Measurements from ENCODE around the gene CFAP210.
"Not testable (repeated sequence)": the region's sequence is repeated elsewhere in the genome, so short reads cannot be mapped to it uniquely, and the experiment has no call there.

CFAP210 gene

DNA sequence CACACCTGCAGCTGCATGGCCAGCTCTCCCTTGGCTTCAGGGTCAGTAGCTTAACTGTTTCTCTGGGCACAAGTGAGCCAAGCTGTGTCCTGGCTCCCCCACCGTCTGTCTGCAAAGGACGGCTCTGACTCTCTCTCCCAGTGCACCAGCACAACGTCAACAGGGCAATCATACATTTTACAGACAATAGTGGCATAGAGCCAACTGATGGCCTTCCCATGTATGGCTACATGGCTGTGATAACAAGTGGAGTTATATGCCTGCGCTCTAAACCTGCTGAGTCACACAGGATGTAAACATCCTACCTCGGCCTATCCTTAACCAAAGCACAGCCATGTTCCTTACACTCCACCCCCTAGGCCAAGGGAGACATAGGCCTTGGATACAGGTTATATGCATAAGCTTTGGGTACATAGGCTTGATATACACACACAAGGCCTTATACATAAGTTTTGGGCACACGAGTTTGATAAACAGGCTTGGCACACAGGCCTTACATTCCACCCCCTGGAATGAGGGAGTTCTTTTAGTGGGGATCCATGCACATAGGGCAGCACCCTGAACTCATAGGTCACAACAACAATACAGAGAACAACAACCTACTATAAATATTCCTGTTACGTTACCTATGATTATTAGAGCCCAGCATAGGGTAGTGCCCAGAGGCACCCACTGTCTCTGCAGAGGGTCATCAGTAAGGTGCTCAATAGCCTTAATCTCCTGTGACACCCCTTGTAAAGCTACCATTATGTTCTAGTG lies 17.7 kb upstream of the CFAP210 start:
- DNase-seq = no peak

DNA sequence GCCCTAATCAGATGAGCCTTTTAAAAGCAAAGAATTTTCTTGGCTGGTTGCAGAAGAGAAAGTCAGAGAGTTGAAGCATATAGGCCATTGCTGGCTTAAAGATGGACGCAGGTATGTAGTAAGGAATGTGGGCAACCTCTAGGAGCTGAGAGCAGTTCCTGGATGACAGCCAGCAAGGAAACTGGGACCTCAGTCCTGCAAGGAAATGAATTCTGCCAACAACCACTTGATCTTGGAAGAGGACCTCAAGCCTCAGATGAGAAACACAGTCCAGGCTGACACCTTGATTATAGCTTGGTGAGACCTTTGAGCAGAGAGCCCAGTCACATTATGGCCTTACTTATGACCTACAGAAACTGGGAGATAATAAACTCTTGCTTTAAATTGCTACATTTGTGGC lies 15.8 kb upstream of the CFAP210 start:
- no peak for DNase-seq

DNA sequence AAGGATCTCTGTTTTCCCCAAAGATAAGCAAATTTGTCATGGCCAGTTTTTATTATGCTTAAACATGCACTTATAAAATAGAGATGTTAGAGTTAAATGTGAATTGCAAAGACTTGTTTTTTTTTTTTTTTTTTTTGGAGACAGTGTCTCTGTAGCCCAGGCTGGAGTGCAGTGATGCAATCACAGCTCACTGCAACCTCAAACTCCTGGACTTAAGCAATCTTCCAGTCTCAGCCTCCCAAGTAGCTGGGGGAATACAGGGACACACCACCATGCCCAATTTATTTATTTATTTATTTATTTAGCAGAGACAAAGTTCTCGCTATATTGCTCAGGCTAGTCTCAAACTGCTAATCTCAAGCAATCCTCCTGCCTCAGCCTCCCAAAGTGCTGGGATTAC lies 15.1 kb upstream of the CFAP210 start:
- DNase-seq = no peak

DNA sequence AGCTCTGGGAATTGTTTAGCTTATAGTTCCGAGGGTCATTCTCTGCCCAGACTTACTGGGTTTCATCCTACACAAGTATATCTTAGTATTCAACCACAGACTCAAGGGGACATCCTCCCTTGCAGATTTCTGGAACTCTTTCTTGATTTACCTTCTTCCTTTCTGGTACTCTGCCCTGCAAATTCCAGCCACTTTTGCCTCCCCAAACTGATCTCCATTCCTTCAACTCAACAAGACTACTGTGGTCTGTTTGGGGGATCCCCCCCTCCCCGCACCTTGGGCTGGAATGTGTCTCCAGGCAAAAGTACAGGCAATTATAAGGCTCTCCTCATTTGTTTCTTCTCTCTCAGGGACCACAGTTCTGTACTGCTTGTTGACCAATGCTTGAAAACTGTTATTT lies 13.4 kb upstream of the CFAP210 start:
- DNase-seq = no peak

DNA sequence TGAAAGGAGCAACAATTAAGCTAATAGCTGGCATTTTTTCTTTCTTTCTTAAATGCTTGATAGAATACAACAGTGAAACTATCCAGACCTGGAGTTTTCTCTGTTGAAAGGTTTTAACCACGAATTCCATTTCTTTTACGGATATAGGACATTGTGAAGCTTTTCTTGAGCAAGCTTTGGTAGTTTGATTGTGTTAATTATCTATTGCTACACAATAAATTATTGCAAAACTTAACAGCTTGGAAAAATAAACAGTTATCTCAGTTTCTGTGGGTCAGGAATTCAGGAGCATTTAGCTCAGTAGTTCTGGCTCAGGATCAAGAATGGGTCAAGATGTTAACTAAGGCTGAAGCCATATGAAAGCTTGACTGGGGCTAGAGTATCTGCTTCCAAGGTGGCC lies 11.7 kb upstream of the CFAP210 start:
- no peak for DNase-seq

DNA sequence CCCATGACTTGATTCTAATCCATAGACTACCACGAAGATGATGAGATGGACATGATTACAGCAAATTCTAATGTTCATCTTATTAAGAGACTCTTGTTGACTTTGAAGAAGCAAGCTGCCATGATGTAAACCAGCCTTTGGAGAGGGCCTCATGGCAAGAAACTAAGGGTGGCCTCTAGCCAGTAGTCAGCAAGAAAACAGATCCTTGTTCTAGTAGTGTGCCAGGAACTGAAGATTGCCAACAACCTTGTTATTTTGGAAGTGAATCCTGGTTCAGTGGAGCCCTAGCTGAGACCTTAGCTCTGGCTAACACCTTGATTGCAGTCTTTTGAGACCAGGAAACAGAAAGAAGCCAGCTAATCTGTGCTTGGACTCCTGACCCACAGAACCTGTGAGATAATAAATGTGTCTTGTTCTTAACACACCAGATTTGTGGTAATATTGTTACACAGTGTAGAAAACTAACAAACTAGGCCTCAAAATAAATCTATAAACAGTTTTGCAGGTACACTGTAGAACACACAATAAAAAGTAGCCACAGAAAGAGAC lies 10.0 kb upstream of the CFAP210 start:
- no peak for DNase-seq

DNA sequence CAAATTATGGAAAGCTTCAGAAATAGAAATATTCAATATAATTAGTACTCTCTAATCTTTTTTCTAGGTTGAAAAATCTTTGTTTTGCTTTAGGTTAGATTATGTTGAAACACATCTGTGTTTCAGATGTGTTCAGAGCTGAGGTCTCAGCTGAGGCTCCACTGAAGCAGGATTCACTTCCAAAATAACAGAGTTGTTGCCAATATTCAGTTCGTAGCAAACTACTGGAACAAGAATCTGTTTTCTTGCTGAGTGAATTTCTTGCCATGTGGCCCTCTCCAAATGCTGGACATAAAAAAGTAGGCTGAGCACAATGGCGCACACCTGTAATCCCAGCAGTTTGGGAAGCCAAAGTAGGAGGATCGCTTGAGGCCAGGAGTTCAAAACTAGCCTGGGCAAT lies 8.8 kb upstream of the CFAP210 start:
- no peak for DNase-seq

DNA sequence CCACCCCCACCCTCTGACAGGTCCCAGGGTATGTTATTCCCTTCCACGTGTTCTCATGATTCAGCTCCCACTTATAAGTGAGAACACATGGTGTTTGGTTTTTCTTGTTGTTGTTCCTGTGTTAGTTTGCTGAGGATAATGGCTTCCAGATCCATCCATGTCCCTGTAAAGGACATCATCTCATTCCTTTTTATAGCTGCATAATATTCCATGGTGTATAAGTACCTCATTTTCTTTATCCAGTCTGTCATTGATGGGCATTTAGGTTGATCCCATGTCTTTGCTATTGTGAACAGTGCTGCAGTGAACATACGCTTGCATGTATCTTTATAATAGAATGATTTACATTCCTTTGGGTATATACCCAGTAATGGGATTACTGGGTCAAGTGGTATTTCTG lies 5.0 kb upstream of the CFAP210 start:
- not testable (repeated sequence) for DNase-seq

DNA sequence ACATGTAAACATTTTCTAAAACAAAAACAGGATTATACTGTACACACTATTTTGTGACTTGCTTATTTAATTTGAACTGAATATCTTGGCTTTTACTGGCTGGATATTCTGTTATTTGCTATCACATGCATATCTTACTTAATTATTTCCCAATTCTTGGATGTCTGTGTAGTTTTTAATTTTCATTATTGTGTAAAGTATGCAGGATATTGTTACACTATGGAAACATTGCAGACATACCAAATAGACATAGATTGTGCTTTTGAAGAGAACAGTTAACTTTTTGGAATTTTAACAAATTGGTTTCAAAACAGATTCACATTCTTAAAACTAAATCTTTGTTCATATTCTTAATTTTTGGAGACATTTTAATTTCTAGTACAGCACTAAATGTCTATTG lies 2.2 kb upstream of the CFAP210 start:
- no peak for DNase-seq

DNA sequence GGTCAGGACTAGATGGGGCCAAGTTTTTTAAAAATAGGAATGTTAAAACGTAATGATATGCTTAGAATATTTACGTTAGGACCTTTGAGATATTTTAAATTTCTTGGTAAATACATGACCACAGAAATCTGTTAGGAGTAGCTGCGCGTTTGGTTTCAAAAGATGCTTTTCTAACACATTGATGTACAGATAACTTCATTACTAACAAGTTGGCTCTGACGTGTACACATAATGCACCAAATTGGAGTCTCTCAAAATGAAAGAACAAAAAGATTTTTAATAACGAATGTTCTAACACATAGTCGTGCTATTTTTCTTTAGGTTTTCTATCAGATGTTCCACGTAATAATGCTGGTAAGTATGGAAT lies 672 bp upstream of the CFAP210 start:
- no peak for DNase-seq

DNA sequence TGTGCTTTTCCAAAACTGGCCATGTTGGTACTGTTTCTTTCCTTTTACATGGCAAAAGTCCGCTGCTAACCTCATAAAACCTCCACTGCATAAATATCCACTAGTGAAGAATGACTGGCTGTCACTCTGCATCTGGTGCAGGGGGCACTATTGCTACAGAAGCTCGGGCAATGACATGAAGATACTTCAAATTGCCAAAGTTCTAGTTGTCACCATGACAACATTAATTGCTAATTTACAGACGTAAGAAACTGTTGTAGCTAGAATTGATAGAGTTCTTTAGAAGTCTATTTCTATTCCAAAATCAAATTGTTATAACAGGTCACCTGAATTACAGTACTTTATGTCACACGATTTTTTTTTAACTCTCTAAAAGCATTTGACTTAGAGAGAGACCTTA lies 845 bp downstream of the CFAP210 start:
- DNase-seq = no peak

DNA sequence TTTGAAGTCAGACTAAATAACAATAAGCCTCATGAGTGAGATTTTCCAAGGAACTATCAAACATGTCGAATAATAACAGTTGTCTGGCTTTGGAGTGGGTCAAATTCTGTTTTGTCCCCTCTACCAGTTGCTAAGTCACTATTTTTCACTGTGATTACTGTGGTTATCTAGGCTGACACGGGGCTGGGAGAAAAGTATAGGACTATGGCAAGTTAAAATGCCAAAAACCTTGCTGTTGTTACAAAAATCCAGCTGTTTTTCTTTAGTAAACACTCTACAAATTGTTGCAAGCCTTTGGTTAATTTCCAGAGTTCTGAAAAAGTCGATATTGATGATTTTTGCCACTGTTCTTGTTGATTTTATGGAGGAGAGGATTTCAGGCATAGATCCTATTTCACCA lies 1.5 kb downstream of the CFAP210 start:
- DNase-seq = no peak

DNA sequence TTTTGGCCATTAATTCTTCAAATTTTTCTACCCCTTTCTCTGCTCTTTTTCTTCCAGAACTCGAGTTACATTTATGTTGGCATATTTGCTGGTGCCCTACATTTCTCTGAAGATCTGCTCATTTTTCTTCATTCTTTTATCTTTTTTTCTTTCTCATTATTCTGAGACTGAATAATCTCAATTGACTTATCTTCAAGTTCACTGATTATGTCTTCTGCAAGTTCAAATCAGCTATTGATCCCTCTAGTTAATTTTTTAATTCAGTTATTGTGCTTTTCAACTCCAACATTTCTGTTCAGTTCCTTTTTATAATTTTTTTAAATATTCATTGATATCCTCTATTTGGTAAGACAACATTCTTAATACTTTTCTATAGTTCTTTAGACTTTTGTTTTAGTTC lies 3.2 kb downstream of the CFAP210 start:
- no peak for DNase-seq

DNA sequence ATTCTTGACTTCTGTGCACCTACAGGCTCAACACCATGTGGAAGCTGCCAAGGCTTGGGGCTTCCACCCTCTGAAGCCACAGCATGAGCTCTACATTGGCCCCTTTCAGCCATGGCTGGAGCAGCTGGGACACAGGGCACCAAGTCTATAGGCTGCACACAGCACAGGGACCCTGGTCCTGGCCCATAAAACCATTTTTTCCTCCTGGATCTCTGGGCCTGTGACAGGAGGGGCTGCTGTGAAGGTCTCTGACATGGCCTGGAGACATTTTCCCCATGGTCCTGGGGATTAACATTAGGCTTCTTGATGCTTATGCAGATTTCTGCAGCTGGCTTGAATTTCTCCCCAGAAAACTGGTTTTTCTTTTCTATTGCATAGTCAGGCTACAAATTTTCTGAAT lies 6.3 kb downstream of the CFAP210 start:
- not testable (repeated sequence) for DNase-seq

DNA sequence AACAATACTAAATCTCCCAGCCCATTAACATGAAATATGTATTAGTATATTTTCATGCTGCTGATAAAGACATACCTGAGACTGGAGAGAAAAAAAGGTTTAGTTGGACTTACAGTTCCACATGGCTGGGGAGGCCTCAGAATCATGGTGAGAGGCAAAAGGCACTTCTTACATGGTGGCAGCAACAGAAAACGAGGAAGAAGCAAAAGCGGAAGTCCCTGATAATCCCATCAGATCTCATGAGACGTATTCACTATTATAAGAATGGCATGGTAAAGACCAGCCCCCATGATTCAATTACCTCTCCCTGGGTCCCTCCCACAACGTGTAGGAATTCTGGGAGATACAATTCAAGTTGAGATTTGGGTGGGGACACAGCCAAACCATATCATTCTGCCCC lies 7.4 kb downstream of the CFAP210 start:
- DNase-seq = not testable (repeated sequence)

DNA sequence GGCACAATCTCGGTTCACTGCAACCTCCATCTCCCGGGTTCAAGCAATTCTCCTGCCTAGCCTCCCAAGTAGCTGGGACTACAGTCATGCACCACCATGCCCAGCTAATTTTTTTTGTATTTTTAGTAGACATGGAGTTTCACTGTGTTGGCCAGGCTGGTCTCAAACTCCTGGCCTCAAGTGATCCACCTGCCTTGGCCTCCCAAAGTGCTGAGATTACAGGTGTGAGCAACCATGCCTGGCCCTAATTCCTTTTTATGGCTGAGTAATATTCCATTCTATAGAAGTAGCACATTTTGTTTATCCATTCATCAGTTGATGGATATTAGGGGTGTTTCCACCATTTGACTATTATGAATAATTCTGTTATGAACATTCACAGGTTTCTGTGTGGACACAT lies 9.5 kb downstream of the CFAP210 start:
- not testable (repeated sequence) for DNase-seq

DNA sequence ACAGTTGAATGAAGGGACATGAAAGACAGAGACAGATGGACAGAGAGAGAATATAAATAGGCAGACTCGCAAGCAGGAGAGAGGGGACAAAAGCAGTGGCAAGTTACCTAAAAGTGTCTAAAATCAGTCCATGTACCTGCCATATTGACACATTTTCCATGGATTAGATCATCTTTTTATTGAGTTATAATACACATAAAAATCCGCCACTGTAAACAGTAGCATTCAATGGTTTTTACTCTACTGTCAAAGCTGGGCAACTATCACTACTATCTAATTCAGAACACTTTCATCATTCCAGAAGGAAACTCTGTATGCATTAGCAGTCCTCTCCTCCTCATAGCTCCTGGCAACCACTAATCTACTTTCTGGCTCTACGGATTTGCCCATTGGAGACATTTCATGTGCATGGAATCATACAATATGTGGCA lies 10.1 kb downstream of the CFAP210 start:
- no peak for DNase-seq

DNA sequence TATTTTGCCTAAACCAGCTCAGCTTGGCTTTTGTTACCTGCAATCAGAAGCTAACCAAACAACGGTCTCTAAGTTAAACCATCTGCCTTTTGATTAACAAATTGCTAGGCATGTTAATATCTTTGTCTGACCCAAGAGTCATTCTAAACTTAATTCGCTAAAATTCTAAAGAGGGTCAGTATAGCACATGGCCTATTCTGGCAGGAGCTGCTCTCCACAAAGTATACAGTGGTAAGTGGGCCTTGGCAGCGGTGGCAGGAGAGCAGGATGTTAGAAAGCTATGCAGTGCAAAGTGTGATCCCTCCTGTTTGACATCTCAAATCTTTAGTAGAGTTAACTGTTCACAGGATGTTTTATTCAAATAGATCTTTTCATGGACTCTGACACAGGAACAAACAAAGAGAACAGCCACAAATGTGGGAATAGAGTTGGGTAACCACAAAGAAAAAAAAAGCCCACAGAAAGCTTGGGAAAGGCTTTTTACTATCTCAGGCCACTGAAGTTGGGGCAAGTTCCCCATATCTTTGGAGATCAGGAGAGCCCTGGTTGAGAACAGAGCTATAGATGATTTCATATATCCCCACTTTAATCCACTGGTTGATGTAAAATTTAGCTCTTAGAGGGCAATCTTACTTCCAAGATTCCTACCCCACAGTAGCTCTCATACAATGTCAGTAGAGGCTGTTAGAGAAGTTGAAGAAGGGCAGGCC lies 10.6 kb downstream of the CFAP210 start:
- DNase-seq = no peak

DNA sequence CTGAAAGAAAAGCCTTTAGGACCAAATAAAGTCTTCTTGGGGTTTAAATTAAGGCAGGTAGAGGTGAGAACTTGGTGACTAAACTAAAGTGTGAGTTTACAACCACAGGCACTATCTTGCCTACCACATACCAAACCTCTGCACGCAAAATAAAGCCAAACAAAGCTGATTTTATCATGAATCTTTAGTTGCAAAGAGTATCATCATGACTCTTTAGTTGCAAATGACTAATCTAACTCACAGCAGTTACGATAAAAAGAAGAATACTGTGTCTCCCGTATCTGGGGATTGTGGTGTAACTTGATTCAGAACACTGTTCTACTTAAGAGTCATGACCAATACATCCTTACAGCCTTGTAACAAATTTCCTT lies 11.2 kb downstream of the CFAP210 start:
- no peak for DNase-seq

DNA sequence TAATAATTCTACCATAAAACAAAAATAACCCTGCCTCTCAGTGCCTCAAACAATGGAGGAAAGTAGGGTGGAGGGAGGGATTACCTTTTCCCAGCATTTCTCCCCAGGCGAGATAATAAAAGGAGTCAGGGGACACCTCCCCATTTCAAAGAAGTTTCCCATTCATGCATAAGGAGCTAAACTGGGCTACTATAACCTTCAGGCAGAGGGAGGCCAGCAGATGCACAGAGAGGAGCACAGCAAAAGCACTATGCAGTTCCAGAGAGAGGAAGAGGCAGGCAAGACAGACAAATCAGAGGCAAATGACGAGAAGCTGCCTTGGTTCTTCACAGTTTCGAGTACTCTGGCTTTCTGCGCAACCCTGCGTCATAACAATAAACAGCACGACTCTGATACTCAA lies 17.4 kb downstream of the CFAP210 start:
- DNase-seq = no peak

DNA sequence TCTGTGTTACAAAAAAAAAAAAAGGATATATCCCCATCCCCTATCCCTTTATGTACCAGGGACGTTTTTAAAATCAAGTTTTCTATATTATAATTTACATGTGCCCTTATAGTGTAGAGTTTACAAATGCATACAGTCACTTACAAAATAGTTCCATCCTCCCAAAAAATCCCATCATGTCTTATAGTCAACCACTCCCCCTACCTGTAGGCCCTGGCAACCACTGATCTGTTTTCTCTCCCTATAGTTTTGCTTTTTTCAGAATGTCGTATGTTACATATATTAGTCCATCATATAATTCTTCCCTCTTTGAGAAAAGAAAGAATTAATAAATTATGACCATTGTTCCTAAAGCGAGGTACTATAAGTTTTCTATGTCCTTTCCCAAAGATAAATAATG lies 17.8 kb downstream of the CFAP210 start:
- DNase-seq = no peak

DNA sequence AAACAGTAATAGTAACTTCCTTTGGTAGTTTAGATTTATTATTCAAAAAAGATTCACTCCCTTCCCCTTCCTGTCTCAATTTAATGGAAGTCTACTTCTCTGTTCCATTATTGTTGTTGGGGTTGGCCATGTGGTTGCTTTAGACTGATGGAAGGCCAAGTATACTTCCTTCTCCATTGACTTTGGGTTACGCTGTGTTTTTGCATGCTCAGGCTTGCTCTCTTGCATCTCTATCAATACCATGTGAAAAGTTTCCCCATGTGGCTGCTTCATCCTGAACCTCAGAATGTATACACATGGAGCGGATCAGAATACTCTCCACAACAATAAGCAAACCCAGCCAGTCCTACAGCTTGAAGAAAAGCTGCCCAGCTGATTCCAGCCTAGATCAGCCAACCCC lies 20.3 kb downstream of the CFAP210 start:
- DNase-seq = no peak

DNA sequence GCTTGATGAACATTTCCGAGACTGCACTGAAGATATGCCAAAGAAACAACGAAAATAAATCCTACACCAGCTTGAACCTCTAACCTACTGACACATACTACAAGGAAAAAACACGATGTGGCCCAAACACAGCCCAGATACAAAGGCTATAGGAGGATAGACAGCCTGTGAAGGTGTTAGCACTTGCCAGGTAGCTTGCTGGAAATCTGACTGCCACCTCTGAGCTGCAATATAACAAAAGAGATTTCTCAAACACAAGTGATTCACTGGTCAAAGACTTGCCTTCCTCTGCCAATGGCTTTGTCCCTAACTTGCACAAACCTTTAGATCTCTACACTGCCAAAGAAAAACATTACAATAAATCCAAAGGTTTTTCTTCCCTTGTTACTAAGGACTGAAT lies 21.1 kb downstream of the CFAP210 start:
- DNase-seq = no peak

DNA sequence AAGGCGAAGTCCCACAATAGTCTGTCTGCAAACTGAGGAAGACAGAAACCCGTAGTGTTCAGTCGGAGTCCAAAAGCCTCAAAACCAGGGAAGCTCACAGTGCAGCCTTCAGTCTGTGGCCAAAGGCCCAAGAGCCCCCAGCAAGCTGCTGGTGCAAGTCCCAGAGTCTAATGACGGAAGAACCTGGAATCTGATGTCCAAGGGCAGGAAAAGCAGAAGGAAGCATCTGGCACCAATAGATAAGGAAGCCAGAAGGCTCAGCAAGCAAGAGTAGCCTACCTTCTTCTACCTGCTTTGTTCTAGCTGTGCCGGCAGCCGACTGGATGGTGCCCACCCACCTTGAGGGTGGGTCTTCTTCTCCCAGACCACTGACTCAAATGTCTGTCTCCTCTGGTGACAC lies 21.8 kb downstream of the CFAP210 start:
- no peak for DNase-seq

DNA sequence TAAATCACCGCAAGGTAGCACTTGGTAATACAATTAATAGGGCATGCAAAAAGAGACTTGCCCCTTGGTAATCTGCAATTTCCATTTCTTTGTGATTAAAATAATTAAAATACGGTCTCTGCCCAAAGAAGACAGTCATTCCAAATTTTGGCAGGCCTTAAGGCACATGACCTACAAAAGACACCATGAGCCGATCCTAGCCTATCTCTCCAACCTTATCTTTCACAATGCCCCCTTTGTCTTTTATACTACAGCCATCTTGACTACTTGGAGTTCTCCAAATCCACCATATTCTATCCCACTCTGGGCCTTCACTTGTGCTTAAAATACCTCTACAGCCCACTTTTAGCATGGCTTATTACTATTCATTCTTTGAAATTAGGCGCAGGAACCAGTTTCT lies 23.3 kb downstream of the CFAP210 start:
- DNase-seq = no peak

All from stimulated activated CD4-positive, alpha-beta T cell treated with anti-CD3 and anti-CD28 coated beads, Interleukin-2, amount 100 ng/mL, for 24 hours (primary cell).